K562 (cell line): ENCODE results near the gene ISCA1. TPM values are rescaled to one million over a fixed set of nuclear protein-coding genes. Genes with fewer than 3 reads are reported as not detected.

Source experiments
- ATAC-seq: fragments of 200-7000 bp; cut with Tn5 transposase; 3 replicates; pipeline ENCODE4 v1.9.1; 2020; ENCODE audit warnings: moderate library complexity
- BruUV-seq: library from RNA; stranded (reverse); fragments of 400-500 nt; replicated peaks from 2 replicates; lab custom pipeline; 2021; lab: Mats Ljungman, UMichigan
- CTCF ChIA-PET: fragments of 300-600 bp; formaldehyde crosslinking; extraction: SDS; loops from one replicate; lab custom pipeline; 2021; ENCODE audit warnings: low intra/inter-chr PET ratio; lab: Yijun Ruan, JAX
- POLR2A ChIA-PET: fragments of 300-600, 350-650 bp; sonication (Branson Sonifier 250); formaldehyde crosslinking; extraction: SDS; loops from one replicate; lab custom pipeline; 2021; ENCODE audit warnings: antibody characterized with exemption, inconsistent platforms; lab: Yijun Ruan, JAX
- DNase-seq, 4 experiments: peaks; one replicate each; pipeline versions ENCODE4 v3.0.0 to v3.0.0-alpha.2; 2011 to 2018; ENCODE audit warnings: low spot score in 3 of 4, mixed read lengths in 3 of 4; ENCODE audit errors: extremely low read depth in 1 of 4
- FAIRE-seq: peaks from 2 replicates; lab custom pipeline; 2011; peaks lifted over from hg19 to GRCh38; lab: Jason Lieb, UNC
- H2AFZ ChIP-seq: 2 replicates; pipeline ENCODE4 v1.6.0; 2011; ENCODE audit warnings: low read depth, low read length, control low read depth, inconsistent platforms
- H3K27ac ChIP-seq: fragments of 200-600 bp; 3 replicates; pipeline ENCODE4 v1.8.0; 2011; ENCODE audit warnings: low read depth, mild to moderate bottlenecking, control low read depth, inconsistent platforms, low read length, moderate library complexity, mixed read lengths; ENCODE audit errors: extremely low read depth
- H3K27me3 ChIP-seq, 2 experiments: fragments of 300-600 bp in 1 of 2; 2 replicates in 1 of 2; 3 replicates in 1 of 2; pipeline versions ENCODE4 v1.6.0 to v1.8.0; 2011; ENCODE audit warnings: inconsistent platforms in 2 of 2, low read length in 2 of 2, mild to moderate bottlenecking in 1 of 2, mixed read lengths in 1 of 2, moderate library complexity in 1 of 2; ENCODE audit not compliant: control insufficient read depth in 2 of 2, insufficient read depth in 2 of 2
- H3K36me3 ChIP-seq: fragments of 300-600 bp; 3 replicates; pipeline ENCODE4 v1.8.0; 2011; ENCODE audit warnings: mild to moderate bottlenecking, low read length, inconsistent platforms; ENCODE audit not compliant: control insufficient read depth, insufficient read depth
- H3K4me1 ChIP-seq, 2 experiments: fragments of 200-600 bp in 1 of 2; replicated peaks in 1 of 2; 2 replicates in 1 of 2; 3 replicates in 1 of 2; pipeline versions ENCODE4 v1.5.1 to v1.8.0; 2011; ENCODE audit warnings: inconsistent platforms in 2 of 2, low read length in 2 of 2, mild to moderate bottlenecking in 1 of 2, mixed read lengths in 1 of 2, moderate library complexity in 1 of 2; ENCODE audit not compliant: control insufficient read depth in 2 of 2, insufficient read depth in 2 of 2
- H3K4me2 ChIP-seq: 2 replicates; pipeline ENCODE4 v1.6.1; 2011; ENCODE audit warnings: low read length, control low read depth, inconsistent platforms, mixed read lengths; ENCODE audit not compliant: insufficient read depth
- H3K4me3 ChIP-seq: fragments of 200-600 bp; sonication (generic), shearing (Covaris generic); 2 replicates; pipeline ENCODE4 v1.5.1; 2016; ENCODE audit warnings: control low read depth, inconsistent platforms
- H3K79me2 ChIP-seq: fragments of 200-600 bp; 3 replicates; pipeline ENCODE4 v1.8.0; 2011; ENCODE audit warnings: low read length, inconsistent platforms; ENCODE audit not compliant: control insufficient read depth, insufficient read depth
- H3K9ac ChIP-seq, 2 experiments: 2 replicates each; pipeline versions ENCODE4 v1.6.0 to v1.6.1; 2011; ENCODE audit warnings: low read depth in 2 of 2, low read length in 2 of 2, control low read depth in 1 of 2, inconsistent platforms in 1 of 2, mild to moderate bottlenecking in 1 of 2, mixed read lengths in 1 of 2; ENCODE audit not compliant: insufficient read depth in 1 of 2
- H3K9me1 ChIP-seq: one replicate; pipeline ENCODE4 v1.6.0; 2011; ENCODE audit warnings: inconsistent platforms, mild to moderate bottlenecking, low read length, moderate library complexity; ENCODE audit not compliant: control insufficient read depth, insufficient read depth
- H3K9me3 ChIP-seq: replicated peaks from 2 replicates; pipeline ENCODE4 v1.5.1; 2011; ENCODE audit warnings: low read depth, low read length, inconsistent platforms; ENCODE audit not compliant: control insufficient read depth, insufficient read depth
- H4K20me1 ChIP-seq: replicated peaks from 2 replicates; pipeline ENCODE4 v1.6.1; 2011; ENCODE audit warnings: low read length, inconsistent platforms, mixed read lengths; ENCODE audit not compliant: control insufficient read depth, insufficient read depth
- HMG20B ChIP-seq: fragments of 250-450 bp; sonication (Bioruptor Pico); IDR thresholded peaks from 2 replicates; pipeline ENCODE4 v1.5.0; 2021; ENCODE audit warnings: mild to moderate bottlenecking
- MCM5 ChIP-seq: fragments of 450-650 bp; IDR thresholded peaks from 2 replicates; pipeline ENCODE4 v1.6.1; 2016; ENCODE audit warnings: low read depth
- NFATC3 ChIP-seq: fragments of 450-650 bp; IDR thresholded peaks from 2 replicates; pipeline ENCODE4 v1.6.1; 2017; ENCODE audit warnings: mild to moderate bottlenecking
- RFX5 ChIP-seq: IDR thresholded peaks from 2 replicates; pipeline ENCODE4 v1.6.1; 2011; ENCODE audit warnings: low read depth, mild to moderate bottlenecking, improper control_type of control experiment, low read length
- STAT5A ChIP-seq: IDR thresholded peaks from 2 replicates; pipeline ENCODE4 v1.6.1; 2012; ENCODE audit warnings: low read length, inconsistent platforms, borderline replicate concordance
- TCF7L2 ChIP-seq: fragments of 150-350 bp; IDR thresholded peaks from 2 replicates; pipeline ENCODE4 v1.6.1; 2016; ENCODE audit warnings: low read depth, mild to moderate bottlenecking, low read length, moderate library complexity
- TCFL5 ChIP-seq: fragments of 250-450 bp; sonication (Bioruptor Pico); conservative IDR thresholded peaks from 2 replicates; pipeline ENCODE4 v1.6.1; 2021; ENCODE audit warnings: mild to moderate bottlenecking, moderate library complexity, matching md5 sums
- THRA ChIP-seq: fragments of 450-650 bp; IDR thresholded peaks from 2 replicates; pipeline ENCODE4 v1.6.1; 2017; ENCODE audit warnings: mild to moderate bottlenecking, moderate library complexity
- ZBTB17 ChIP-seq: fragments of 450-650 bp; formaldehyde crosslinking; IDR thresholded peaks from 2 replicates; pipeline ENCODE4 v1.4.0; 2020; ENCODE audit warnings: mild to moderate bottlenecking
- ZKSCAN3 ChIP-seq: fragments of 250-450 bp; sonication (Bioruptor Pico); IDR thresholded peaks from 2 replicates; pipeline ENCODE4 v1.4.0; 2020
- ZNF121 ChIP-seq: sonication (generic); formaldehyde crosslinking; conservative IDR thresholded peaks from 2 replicates; pipeline ENCODE4 v1.8.0; 2022; ENCODE audit warnings: missing genetic modification reagents
- ZNF224 ChIP-seq: sonication (generic); formaldehyde crosslinking; IDR thresholded peaks from 2 replicates; pipeline ENCODE4 v1.8.0; 2022; ENCODE audit warnings: mild to moderate bottlenecking, missing genetic modification reagents
- WGBS: fragments of 100-300 bp; shearing (Covaris generic); methylation state at CpG from one replicate; pipeline ENCODE4 v1.1.6; 2016; ENCODE audit warnings: low coverage, mixed read lengths; ENCODE audit not compliant: insufficient coverage; ENCODE audit errors: missing lambda C conversion rate; 5-methylcytosine and 5-hydroxymethylcytosine counted together
- in situ Hi-C: fragments of 300-500 bp; cut with MboI; formaldehyde crosslinking; loops from 4 replicates; pipeline ENCODE4 v1.15.0; 2018; ENCODE audit warnings: inconsistent platforms, mixed read lengths
- intact Hi-C: fragments of 100-400 bp; cut with micrococcal nuclease; formaldehyde crosslinking; loops from 2 replicates; pipeline ENCODE4 v1.14.2; 2022
- polyA plus RNA-seq, 8 experiments: library from polyadenylated mRNA; depleted of rRNA in 4 of 8; stranded (reverse) in 5 of 8; unstranded in 3 of 8; fragments of >200 nt; fragmentation: Nextera tagmentation in 2 of 8; fragmentation: Illumina TruSeq in 1 of 8; extraction: Ambion mirVana in 2 of 8; extraction: Trizol in 1 of 8; gene quantifications; 2 replicates each; pipeline versions ENCODE4 v1.2.1 to v1.2.3, GENCODE V29; 2011 to 2014; ENCODE audit warnings: inconsistent platforms in 1 of 8, missing spikeins in 1 of 8
- total RNA-seq, 7 experiments: library from RNA; depleted of rRNA in 6 of 7; stranded (reverse); fragments of >200 nt in 6 of 7; fragmentation: Illumina TruSeq in 2 of 7; extraction: Trizol in 2 of 7; gene quantifications; 2 replicates each; pipeline versions ENCODE4 v1.2.1 to v1.2.3, GENCODE V29; 2011 to 2021; ENCODE audit warnings: low replicate concordance in 1 of 7
- TF ChIP-seq, protein P1 (sequence below): fragments of 250-450 bp; sonication (Bioruptor Pico); IDR thresholded peaks from 2 replicates; pipeline ENCODE4 v1.4.0; 2020; ENCODE audit warnings: mild to moderate bottlenecking, moderate library complexity
- TF ChIP-seq, protein P2 (sequence below): fragments of 450-650 bp; formaldehyde crosslinking; conservative IDR thresholded peaks from 2 replicates; pipeline ENCODE4 v1.4.0; 2022; ENCODE audit warnings: mild to moderate bottlenecking, missing genetic modification characterization

The ISCA1 gene
- total and polyA plus RNA-seq, 9 of the 15 experiments (the other 6 are each of a cell fraction or from before 2014, with no cell fraction given), result 6.5 to 27.1 (median 20.0) TPM

GRCh38 chr9:86301686-86302085 lies 19.3 kb upstream of the ISCA1 start:
- intact Hi-C loops, result no loop called here
- Histone ChIP-seq H3K9me3 (no peaks in the 10 kb centered on the region), H3K9ac (no peak overlapping the region), H3K36me3 (peaks cover 77% of the 10 kb centered on the region)
- ChIA-PET POLR2A (no interaction called here), CTCF (no interaction called here)
- WGBS, result 91% methylated on average over 1 of the region's 1 CpG
- ATAC-seq (no peak), FAIRE-seq (no peak)
- no TSS peak for BruUV-seq
- no peak for TF ChIP-seq STAT5A
- no peak for TF ChIP-seq ZNF121
- TF ChIP-seq ZNF224 (CRISPR knock-in tag), result no peak
- TF ChIP-seq, all 486 proteins: peak for 0
- Histone ChIP-seq H3K4me1 (no peaks in the 10 kb centered on the region), H3K4me3 (no peak overlapping the region), H3K9me1 (no peaks in the 10 kb centered on the region), H4K20me1 (no peaks in the 10 kb centered on the region), H3K79me2 (no peaks in the 10 kb centered on the region), H3K4me2 (no peak overlapping the region), H3K27ac (no peak overlapping the region), H3K27me3 (no peaks in the 10 kb centered on the region), H2AFZ (no peak overlapping the region)
- no peak for DNase-seq
- in situ Hi-C loops, result loop anchor here (5.0 kb wide), 1 partner anchor 36 kb away; no protein-coding TSS in a partner anchor

DNA sequence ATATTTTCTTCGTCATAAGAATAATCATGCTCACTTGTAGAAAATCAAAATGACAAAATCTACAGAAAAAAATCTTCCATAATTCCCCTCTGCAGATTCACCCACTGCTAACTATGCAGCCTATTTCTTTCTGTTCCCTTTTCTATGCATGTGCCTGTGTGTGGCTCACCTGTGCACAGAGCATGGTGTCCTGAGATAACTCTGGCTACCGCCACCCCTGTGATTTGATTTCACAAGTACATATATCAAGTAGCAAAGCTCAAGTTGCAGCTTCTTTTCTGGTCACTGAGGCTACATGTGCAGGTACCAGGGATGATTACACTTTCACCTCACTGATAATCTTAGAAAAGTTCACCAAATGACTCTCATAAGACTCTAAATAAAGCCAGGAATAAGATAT lies 18.4 kb upstream of the ISCA1 start:
- Histone ChIP-seq H3K79me2 (no peaks in the 10 kb centered on the region), H3K9ac (no peak overlapping the region), H3K4me1 (no peaks in the 10 kb centered on the region), H3K9me1 (no peaks in the 10 kb centered on the region), H3K36me3 (peaks cover 76% of the 10 kb centered on the region), H3K27ac (no peak overlapping the region), H3K27me3 (no peaks in the 10 kb centered on the region), H2AFZ (no peak overlapping the region), H3K4me2 (no peak overlapping the region), H3K4me3 (no peak overlapping the region), H4K20me1 (no peaks in the 10 kb centered on the region), H3K9me3 (no peaks in the 10 kb centered on the region)
- CTCF ChIA-PET, result no interaction called here
- in situ Hi-C loops, result loop anchor here (5.0 kb wide), 1 partner anchor 37 kb away; no protein-coding TSS in a partner anchor
- ATAC-seq (no peak), DNase-seq (no peak), FAIRE-seq (no peak)
- intact Hi-C loops, result no loop called here
- BruUV-seq, result no TSS peak
- TF ChIP-seq, protein P1, sequence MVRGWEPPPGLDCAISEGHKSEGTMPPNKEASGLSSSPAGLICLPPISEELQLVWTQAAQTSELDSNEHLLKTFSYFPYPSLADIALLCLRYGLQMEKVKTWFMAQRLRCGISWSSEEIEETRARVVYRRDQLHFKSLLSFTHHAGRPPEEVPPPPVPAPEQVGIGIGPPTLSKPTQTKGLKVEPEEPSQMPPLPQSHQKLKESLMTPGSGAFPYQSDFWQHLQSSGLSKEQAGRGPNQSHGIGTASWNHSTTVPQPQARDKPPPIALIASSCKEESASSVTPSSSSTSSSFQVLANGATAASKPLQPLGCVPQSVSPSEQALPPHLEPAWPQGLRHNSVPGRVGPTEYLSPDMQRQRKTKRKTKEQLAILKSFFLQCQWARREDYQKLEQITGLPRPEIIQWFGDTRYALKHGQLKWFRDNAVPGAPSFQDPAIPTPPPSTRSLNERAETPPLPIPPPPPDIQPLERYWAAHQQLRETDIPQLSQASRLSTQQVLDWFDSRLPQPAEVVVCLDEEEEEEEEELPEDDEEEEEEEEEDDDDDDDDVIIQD (CRISPR knock-in tag), result no peak
- TF ChIP-seq TCFL5, result no peak
- TF ChIP-seq TCF7L2, result no peak
- no peak for TF ChIP-seq ZKSCAN3 (CRISPR knock-in tag)
- TF ChIP-seq HMG20B, result no peak
- no peak for TF ChIP-seq NFATC3
- TF ChIP-seq RFX5, result no peak
- no peak for TF ChIP-seq ZBTB17
- TF ChIP-seq MCM5, result no peak
- TF ChIP-seq, protein P2, sequence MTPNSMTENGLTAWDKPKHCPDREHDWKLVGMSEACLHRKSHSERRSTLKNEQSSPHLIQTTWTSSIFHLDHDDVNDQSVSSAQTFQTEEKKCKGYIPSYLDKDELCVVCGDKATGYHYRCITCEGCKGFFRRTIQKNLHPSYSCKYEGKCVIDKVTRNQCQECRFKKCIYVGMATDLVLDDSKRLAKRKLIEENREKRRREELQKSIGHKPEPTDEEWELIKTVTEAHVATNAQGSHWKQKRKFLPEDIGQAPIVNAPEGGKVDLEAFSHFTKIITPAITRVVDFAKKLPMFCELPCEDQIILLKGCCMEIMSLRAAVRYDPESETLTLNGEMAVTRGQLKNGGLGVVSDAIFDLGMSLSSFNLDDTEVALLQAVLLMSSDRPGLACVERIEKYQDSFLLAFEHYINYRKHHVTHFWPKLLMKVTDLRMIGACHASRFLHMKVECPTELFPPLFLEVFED (CRISPR knock-in tag), result no peak
- no peak for TF ChIP-seq THRA
- 87% methylated on average over 2 of the region's 2 CpGs for WGBS
- POLR2A ChIA-PET, result no interaction called here
